Prostate gland (tissue), 2 donors: ENCODE results near the gene MMRN1. TPM values are rescaled to one million over a fixed set of nuclear protein-coding genes. Genes with fewer than 3 reads are reported as not detected.

Source experiments
- DNase-seq: peaks from one replicate; pipeline ENCODE4 v3.0.0-alpha.2; 2019; ENCODE audit warnings: low spot score
- H3K27ac ChIP-seq, 2 donors: fragments of 200-600 bp; sonication (generic); 2 replicates each; pipeline ENCODE4 v1.5.1; 2017 to 2019
- H3K27me3 ChIP-seq: fragments of 200-600 bp; sonication (generic); replicated peaks from 2 replicates; pipeline ENCODE4 v1.5.1; 2019; ENCODE audit not compliant: insufficient read depth
- H3K36me3 ChIP-seq, 2 donors: fragments of 200-600 bp; sonication (generic); 1 replicate in 1 of 2; 2 replicates in 1 of 2; pipeline versions ENCODE4 v1.5.1 to v1.8.1; 2017 to 2019
- H3K4me1 ChIP-seq: fragments of 200-600 bp; sonication (generic); replicated peaks from 2 replicates; pipeline ENCODE4 v1.5.1; 2019
- H3K4me3 ChIP-seq, 2 donors: fragments of 200-600 bp; sonication (generic); 2 replicates each; pipeline ENCODE4 v1.5.1; 2017 to 2019
- H3K9me3 ChIP-seq: fragments of 200-600 bp; sonication (generic); 2 replicates; pipeline ENCODE4 v1.5.1; 2017
- CTCF ChIP-seq, 4 experiments: fragments of 200-600 bp in 2 of 4; fragments of 450-650 bp in 2 of 4; sonication (generic) in 2 of 4; IDR thresholded peaks; 1 replicate in 3 of 4; 2 replicates in 1 of 4; pipeline ENCODE4 v1.5.1; 2016 to 2019; ENCODE audit warnings: antibody characterized with exemption in 4 of 4, mild to moderate bottlenecking in 2 of 4, moderate library complexity in 2 of 4
- POLR2A ChIP-seq: fragments of 450-650 bp; IDR thresholded peaks from one replicate; pipeline ENCODE4 v1.6.1; 2016; ENCODE audit warnings: antibody characterized with exemption, mild to moderate bottlenecking
- POLR2AphosphoS5 ChIP-seq: sonication (generic); formaldehyde crosslinking; IDR thresholded peaks from one replicate; pipeline ENCODE4 v1.6.1; 2017; ENCODE audit warnings: antibody characterized with exemption
- WGBS: methylation state at CpG from one replicate; pipeline ENCODE4 v1.1.5; 2018; 5-methylcytosine and 5-hydroxymethylcytosine counted together
- intact Hi-C: fragments of 100-400 bp; cut with DNase I; formaldehyde crosslinking; loops from one replicate; pipeline ENCODE4 v1.14.2; 2022
- total RNA-seq, 2 donors: library from RNA; depleted of rRNA; stranded (reverse); fragments of >200 nt; gene quantifications; one replicate each; pipeline ENCODE4 v1.1.0, GENCODE V29; 2016

The MMRN1 gene
- total RNA-seq, 2 donors from 2014 or later: 5.9 to 10.6 TPM

DNA sequence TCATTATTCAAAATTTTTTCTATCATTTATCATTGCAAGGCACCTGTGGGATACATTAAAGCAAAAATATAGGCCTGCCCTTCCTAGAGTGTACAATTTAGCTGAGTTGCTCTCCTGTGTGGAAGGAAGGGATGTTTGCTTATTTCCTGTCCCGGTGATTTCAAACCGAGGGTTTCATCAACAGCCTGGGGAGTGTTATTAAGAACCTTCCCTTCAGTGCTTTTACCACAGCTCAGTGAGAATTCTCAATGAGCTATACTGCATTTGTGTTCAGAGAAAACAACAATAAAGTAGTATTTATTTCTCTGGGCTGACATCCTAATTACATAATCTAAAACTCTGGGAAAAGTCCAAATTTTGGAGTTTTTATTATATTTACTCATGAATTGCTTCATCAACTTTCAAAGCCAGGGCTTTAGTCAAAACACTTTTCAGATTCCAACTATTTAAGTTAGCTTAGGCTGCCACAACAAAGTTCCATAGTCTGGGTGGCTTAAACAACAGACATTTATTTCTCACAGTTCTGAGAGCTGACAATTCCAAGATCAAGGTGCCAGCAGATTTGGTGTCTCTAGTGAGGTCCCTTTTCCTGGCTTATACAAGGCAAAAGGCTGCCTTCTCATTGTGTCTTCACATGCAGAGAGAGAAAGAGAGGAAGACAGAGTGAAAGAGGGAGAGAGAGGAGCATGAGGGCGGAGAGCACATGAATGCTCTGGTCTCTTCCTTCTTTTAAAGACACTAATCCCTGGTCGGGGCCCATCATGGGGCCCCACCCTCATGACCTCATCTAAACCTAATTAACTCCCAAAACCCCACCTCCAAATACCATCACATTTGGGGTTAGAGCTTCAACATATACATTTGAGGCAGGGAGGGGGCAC is 62.6 kb downstream of the MMRN1 start:
- Histone ChIP-seq H3K4me1 (no peaks in the 10 kb centered on the region), H3K9me3 (no peaks in the 10 kb centered on the region), H3K36me3 (no peaks in the 10 kb centered on the region), H3K27me3 (no peaks in the 10 kb centered on the region), H3K4me3 (no peak overlapping the region), H3K27ac (no peak overlapping the region)
- no peak for TF ChIP-seq CTCF (IDR thresholded peaks at IDR 0.05)
- no peak for TF ChIP-seq POLR2AphosphoS5
- no peak for TF ChIP-seq POLR2A
- 30% methylated on average over 4 of the region's 4 CpGs for WGBS
- intact Hi-C loops: no loop called here
- no peak for DNase-seq

DNA sequence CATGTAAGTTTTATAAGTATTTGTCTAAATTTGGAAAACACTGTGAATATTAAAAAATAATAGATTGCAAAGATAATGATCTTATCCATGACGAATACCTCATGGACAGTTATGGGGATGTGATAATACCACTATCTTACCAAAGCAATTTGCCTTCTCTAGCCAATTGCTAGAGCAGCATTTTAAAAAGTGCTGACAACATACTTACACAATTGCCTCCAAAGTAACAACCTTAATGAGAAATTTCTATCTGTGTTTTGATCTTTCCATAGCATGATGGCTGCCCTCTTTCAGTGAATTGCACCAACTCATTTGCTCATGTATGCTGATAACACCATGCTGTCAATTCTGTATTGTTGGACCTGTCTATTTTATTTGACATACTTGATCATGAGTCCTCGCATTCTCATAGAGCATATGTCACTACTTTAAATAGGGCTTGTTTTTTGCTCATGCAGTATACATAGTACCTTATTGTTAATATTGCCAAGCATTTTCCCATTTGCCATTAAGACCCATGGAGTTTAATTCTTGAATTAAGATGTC is 87.2 kb downstream of the MMRN1 start:
- intact Hi-C loops: no loop called here
- TF ChIP-seq POLR2A: no peak
- no peak for TF ChIP-seq CTCF (IDR thresholded peaks at IDR 0.05)
- no peak for TF ChIP-seq POLR2AphosphoS5
- H3K4me3 ChIP-seq: no peak overlapping the region
- no peak for DNase-seq
- no peak overlapping the region for H3K27ac ChIP-seq
- H3K9me3 ChIP-seq: no peaks in the 10 kb centered on the region
- no peaks in the 10 kb centered on the region for H3K4me1 ChIP-seq
- no peaks in the 10 kb centered on the region for H3K36me3 ChIP-seq
- no peaks in the 10 kb centered on the region for H3K27me3 ChIP-seq
- WGBS: 77% methylated on average over 2 of the region's 2 CpGs

GRCh38 chr4:89988268-89988667 is 93.6 kb downstream of the MMRN1 start:
- Histone ChIP-seq H3K27me3 (no peaks in the 10 kb centered on the region), H3K36me3 (no peaks in the 10 kb centered on the region), H3K27ac (no peak overlapping the region), H3K4me1 (no peaks in the 10 kb centered on the region), H3K9me3 (no peaks in the 10 kb centered on the region), H3K4me3 (no peak overlapping the region)
- TF ChIP-seq POLR2AphosphoS5: no peak
- TF ChIP-seq CTCF (IDR thresholded peaks at IDR 0.05): no peak
- no peak for TF ChIP-seq POLR2A
- DNase-seq: no peak
- 90% methylated on average over 2 of the region's 2 CpGs for WGBS
- intact Hi-C loops: no loop called here

DNA sequence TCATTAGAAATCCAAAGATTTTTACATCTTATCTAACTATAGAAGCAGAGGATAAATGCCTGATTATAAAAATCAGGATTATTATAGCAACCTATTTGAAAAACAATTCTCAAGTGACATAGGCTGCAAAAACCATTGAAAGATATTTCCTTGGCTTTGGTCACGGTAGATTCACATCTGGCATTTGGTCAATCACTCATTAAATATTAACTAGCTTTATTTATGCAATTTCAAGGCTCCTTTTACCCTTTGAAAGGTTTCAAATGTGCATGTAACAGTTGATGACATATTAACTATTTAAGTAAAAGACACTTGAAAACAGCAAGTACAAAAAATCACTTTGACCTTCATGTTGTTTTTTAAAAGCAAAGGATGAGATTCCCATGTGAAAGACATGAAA is 98.1 kb downstream of the MMRN1 start:
- no peaks in the 10 kb centered on the region for H3K9me3 ChIP-seq
- 11% methylated on average over 1 of the region's 1 CpG for WGBS
- DNase-seq: no peak
- no peak overlapping the region for H3K27ac ChIP-seq
- no peaks in the 10 kb centered on the region for H3K4me1 ChIP-seq
- intact Hi-C loops: no loop called here
- H3K27me3 ChIP-seq: no peaks in the 10 kb centered on the region
- no peak for TF ChIP-seq CTCF (IDR thresholded peaks at IDR 0.05)
- no peaks in the 10 kb centered on the region for H3K36me3 ChIP-seq
- H3K4me3 ChIP-seq: no peak overlapping the region
